NK-92 (cell line): ENCODE results near the gene WDR49.

Experiments used
- DNase-seq: peaks from one replicate; lab custom pipeline; 2025; ENCODE audit not compliant: unreplicated experiment; lab: John Stamatoyannopoulos, UW

The WDR49 gene

GRCh38 chr3:167491621-167492020 lies 162.1 kb downstream of the WDR49 start:
- no peak for DNase-seq

GRCh38 chr3:167489571-167489970 lies 164.2 kb downstream of the WDR49 start:
- DNase-seq = no peak

- DNase-seq = no peak
Measured at GRCh38 chr3:167487556-167487955, 166.2 kb downstream of the WDR49 start.

DNA sequence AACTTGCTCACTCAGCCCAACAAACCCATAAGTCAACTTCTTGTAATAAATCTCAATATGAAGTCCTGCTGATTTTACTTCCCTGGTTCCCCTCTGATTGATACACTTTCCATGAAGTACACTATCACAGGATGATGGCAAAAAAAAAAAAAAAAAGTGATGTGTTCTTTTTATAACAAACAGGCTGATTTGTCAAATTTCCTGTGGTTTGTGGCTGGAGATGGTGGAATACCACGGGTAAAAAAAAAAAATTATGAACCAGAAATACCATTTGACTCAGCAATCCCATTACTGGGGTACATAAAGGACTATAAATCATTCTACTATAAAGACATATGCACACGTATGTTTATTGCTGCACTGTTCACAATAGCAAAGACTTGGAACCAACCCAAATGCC lies 169.2 kb downstream of the WDR49 start:
- DNase-seq = no peak

GRCh38 chr3:167483708-167484475 lies 169.8 kb downstream of the WDR49 start:
- DNase-seq = no peak

GRCh38 chr3:167481164-167481563 lies 172.6 kb downstream of the WDR49 start:
- DNase-seq = no peak

DNA sequence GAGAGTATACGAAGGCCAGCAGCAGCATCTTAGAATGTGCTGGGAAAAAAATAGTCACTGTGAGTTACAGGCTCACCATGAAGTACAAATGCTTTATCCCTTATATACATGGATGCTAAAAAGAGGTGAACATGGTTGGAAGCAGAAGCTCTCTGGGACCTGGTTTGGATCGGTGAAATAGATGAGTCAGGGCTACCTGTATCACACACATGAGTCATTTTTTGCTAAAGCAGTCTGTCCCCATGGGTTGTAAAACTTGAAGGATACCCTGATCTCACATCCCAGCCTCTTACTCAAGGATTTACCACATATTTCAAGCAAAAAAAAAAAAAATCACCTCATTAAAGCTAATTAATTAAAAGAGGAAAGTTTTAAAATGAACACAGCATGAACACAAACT lies 173.0 kb downstream of the WDR49 start:
- no peak for DNase-seq

DNA sequence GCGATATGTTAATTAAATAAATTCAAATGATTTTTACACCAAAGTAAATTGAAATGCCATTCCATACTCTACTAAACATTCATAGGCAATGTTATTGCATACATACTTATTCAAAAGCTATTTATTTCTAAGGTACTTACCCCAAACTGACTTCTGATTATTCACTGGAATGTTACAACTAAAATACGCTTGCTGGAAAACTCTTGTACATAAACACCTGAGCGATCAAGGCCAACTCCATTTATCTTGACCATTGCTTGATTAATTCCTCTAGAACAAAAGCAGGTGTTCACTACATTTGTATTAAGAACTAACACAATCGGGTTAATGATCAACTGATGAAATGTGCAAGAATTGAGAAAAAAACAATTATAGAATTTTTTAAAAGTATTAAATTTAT lies 179.9 kb downstream of the WDR49 start, which contains the start of gene SERPINI2:
Gene SERPINI2, minus strand, starts transcription at position 180 of the 400 bp plus-strand sequence. CDS start 2,208 bp downstream, outside the sequence.
- DNase-seq = no peak

DNA sequence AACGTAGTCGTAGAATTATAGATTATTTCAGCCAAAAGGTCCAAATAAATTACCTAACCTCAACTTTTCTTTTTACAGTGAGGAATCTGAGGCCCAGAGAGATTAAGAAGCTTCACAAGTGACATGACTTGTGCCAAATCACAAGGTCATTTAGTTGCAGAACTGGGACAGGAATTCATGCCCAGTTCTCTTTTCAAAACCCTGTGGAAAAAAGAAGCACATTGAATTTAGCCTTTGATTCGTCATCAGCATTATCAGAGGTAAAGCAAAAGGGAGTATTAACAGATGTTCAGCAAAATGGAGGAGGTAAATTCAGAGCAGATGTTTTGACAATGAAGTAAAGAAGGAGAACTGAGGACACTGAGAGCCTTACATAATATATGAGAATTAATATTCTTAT lies 184.4 kb downstream of the WDR49 start:
- no peak for DNase-seq

DNA sequence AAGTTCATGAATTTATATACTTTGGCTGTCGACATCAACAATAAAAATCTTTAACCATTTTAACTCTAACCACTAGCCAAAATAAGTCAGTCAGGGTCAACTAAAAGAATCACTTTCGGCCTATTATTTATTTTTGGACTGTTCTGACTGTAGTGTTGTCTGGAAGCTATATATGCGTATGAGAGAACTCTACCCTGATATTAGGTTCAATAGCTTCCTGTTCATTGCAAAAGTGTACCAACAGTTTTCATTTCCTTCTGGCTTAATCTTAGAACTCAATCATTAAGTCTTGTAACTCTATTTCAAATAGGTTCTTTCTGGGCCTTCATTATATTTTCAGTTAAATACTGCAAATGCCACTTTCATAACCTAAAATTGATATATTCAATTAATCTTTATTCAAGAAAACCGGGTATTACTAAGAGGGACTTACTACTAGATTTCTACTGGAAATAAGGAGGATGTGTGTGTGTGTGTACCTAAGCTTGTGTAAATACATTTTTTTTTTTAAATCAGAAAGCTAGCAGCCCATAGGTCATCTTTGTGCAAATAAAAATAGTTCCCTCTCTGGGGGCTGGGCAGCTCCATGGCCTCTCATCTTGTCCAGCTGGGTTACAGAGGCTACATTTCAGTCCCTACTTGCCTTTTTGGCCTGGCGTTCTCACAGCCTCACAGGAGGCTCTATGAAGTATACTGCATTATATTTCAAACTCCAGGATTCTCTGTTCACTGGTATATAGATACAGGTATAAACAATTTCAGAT lies 185.7 kb downstream of the WDR49 start:
- DNase-seq = no peak

DNA sequence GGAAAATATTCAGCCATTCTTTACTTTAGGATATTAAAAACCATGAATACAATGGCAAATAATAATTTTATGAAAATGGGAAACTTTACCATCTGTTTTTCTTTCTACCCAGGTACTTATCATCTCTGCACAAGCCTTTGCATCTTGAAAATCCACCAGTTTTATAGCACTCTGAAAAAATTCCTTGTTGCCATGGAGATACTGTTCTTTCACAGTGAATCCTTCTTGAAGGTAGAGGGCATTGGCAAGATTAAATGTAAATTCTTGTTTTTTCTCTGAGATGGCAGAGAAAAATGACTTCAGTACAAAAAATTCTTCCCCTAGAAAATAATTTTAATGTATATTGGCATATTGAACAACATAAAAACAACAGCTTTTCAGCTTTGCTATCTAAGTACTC lies 186.8 kb downstream of the WDR49 start:
- no peak for DNase-seq

DNA sequence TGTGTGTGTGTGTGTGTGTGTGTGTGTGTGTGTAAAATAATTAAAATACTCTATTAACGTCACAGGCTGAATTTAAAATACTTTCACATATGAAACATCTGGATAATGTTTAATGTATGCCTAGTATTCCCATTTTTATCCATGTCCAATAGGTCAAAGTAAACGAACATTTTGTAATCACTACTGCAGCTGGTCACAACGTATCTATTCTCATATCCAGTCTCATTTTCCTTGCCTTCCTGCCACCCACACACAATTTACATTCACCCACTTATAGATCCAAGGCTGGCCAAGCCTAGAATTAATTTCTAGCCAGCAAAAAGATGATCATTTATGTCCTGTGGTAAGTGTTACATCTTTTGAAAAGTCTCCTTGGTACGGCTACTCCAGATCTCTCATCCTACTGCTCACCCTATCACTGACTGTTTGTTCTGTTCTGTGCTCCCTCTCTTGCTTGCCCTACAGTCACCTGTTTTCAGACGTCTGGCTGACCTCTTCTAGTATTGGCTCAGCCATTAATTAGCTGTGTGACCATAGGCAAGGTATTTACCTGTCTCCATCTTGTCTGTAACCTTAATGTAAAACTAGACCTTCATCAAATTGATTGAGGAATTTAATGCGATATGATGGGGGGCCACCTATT lies 197.5 kb downstream of the WDR49 start:
- no peak for DNase-seq

- DNase-seq = no peak
Measured at GRCh38 chr3:167453815-167454214, 199.9 kb downstream of the WDR49 start.

GRCh38 chr3:167451282-167451681 lies 202.5 kb downstream of the WDR49 start:
- no peak for DNase-seq

GRCh38 chr3:167450675-167451074 lies 203.1 kb downstream of the WDR49 start:
- no peak for DNase-seq

- DNase-seq = no peak
Measured at GRCh38 chr3:167450195-167450594, 203.5 kb downstream of the WDR49 start.

- DNase-seq = no peak
Measured at GRCh38 chr3:167445491-167445890, 208.3 kb downstream of the WDR49 start.

DNA sequence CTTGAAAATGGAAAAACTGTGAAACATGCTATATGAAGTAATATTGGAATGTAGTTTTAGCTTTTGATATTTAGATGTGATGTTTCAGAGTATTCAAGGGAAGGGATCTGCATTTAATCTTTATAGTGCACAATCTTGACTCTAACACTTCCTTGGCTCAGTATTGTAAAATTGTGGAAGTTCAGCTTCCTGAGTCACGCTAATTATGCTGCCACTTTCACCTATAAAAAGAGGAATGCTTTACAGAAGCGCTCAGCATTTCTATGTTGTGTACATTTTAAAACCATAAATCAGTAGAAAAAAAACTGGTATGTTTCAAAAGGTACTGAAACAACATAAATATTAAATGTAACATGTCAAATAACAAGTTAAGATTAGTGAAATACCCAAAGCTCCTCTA lies 212.5 kb downstream of the WDR49 start:
- DNase-seq = no peak

DNA sequence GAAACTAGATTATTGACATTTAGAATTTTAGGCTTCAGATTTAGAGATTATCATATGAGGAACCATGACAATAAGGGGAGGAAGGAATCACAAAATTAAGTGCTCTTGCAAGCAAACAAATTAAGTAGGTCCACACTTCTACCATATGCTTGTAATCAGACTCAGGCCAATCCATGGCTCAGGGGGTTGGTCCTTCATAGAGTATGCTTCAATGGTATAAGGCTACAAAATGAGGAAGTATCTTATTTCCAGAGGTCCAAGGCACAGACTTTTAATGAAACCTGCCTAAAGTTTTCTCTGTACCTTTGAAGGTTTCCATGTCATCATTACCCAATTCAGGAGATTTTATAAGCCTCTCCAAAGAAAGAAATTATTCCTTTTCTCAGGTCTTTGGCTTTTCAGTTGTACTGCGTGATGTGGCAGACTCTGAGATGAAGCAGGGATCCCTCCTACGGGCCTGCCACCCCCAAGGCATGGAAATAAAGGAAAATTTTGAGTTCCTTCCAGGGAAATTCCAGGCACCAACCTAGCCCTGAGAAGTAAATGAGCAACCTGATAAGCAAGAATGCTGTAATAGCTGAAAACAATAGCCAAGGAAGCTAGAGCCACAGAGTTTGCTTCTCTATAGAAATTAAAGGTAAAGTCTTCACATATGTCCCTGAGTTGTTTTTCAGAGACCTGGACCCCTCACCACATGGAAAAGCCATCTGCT lies 216.2 kb downstream of the WDR49 start:
- no peak for DNase-seq
